Caco-2 (cell line): ENCODE results near the gene CC2D1B. TPM values are rescaled to one million over a fixed set of nuclear protein-coding genes. Genes with fewer than 3 reads are reported as not detected.
"Not testable (repeated sequence)": the region's sequence is repeated elsewhere in the genome, so short reads cannot be mapped to it uniquely, and the experiment has no call there.

Experiments
- BruUV-seq: library from RNA; stranded (reverse); fragments of 400-500 nt; replicated peaks from 2 replicates; lab custom pipeline; 2021; lab: Mats Ljungman, UMichigan
- CTCF ChIA-PET: fragments of 300-600 bp; sonication (Branson Sonifier 250); formaldehyde crosslinking; loops from one replicate; lab custom pipeline; 2022; ENCODE audit warnings: antibody characterized with exemption; lab: Charles Lee
- POLR2A ChIA-PET: fragments of 300-600 bp; sonication (Branson Sonifier 250); formaldehyde crosslinking; loops from one replicate; lab custom pipeline; 2022; ENCODE audit warnings: antibody characterized with exemption; lab: Charles Lee
- DNase-seq, 2 experiments: peaks; one replicate each; pipeline versions ENCODE4 v3.0.0 to v3.0.0-alpha.2; 2020 to 2022
- H3K27me3 ChIP-seq: replicated peaks from 2 replicates; pipeline ENCODE4 v1.6.0; 2011; ENCODE audit warnings: low read length; ENCODE audit not compliant: control insufficient read depth, insufficient read depth
- H3K36me3 ChIP-seq: 2 replicates; pipeline ENCODE4 v1.5.1; 2011; ENCODE audit warnings: low read length; ENCODE audit not compliant: control insufficient read depth, insufficient read depth
- H3K4me1 ChIP-seq: fragments of 250-450 bp; sonication (Bioruptor Pico); 2 replicates; pipeline ENCODE4 v1.5.1; 2020; ENCODE audit warnings: mild to moderate bottlenecking
- H3K4me3 ChIP-seq: 2 replicates; pipeline ENCODE4 v1.5.1; 2011; ENCODE audit warnings: low read depth, mild to moderate bottlenecking, control low read depth, low read length
- H3K9me3 ChIP-seq: fragments of 250-450 bp; sonication (Bioruptor Pico); 2 replicates; pipeline ENCODE4 v1.5.1; 2020; ENCODE audit warnings: mild to moderate bottlenecking, moderate library complexity
- H3K27ac Mint-ChIP-seq: one replicate; pipeline ENCODE4 v1.8.0; 2022; ENCODE audit warnings: mixed read lengths; ENCODE audit not compliant: unreplicated experiment
- H3K27me3 Mint-ChIP-seq: one replicate; pipeline ENCODE4 v1.8.0; 2022; ENCODE audit warnings: mixed read lengths; ENCODE audit not compliant: insufficient read depth, unreplicated experiment
- H3K36me3 Mint-ChIP-seq: one replicate; pipeline ENCODE4 v1.8.0; 2022; ENCODE audit warnings: mild to moderate bottlenecking, mixed read lengths; ENCODE audit not compliant: insufficient read depth, unreplicated experiment
- H3K4me1 Mint-ChIP-seq: one replicate; pipeline ENCODE4 v1.8.0; 2022; ENCODE audit warnings: low read depth, mixed read lengths; ENCODE audit not compliant: unreplicated experiment
- H3K4me3 Mint-ChIP-seq: one replicate; pipeline ENCODE4 v1.8.0; 2022; ENCODE audit warnings: mild to moderate bottlenecking, moderate library complexity, mixed read lengths; ENCODE audit not compliant: unreplicated experiment
- H3K9me3 Mint-ChIP-seq: one replicate; pipeline ENCODE4 v1.8.0; 2022; ENCODE audit warnings: mixed read lengths; ENCODE audit not compliant: unreplicated experiment
- CTCF ChIP-seq, 2 experiments: fragments of 200-600 bp in 1 of 2; IDR thresholded peaks; 1 replicate in 1 of 2; 2 replicates in 1 of 2; pipeline versions ENCODE4 v1.5.1 to v1.8.0; 2011 to 2022; ENCODE audit warnings: antibody characterized with exemption in 1 of 2, control low read depth in 1 of 2, inconsistent platforms in 1 of 2, low read depth in 1 of 2, low read length in 1 of 2, mild to moderate bottlenecking in 1 of 2, moderate library complexity in 1 of 2; ENCODE audit not compliant: insufficient read depth in 1 of 2, severe bottlenecking in 1 of 2, unreplicated experiment in 1 of 2
- intact Hi-C: fragments of 100-400 bp; cut with micrococcal nuclease; formaldehyde crosslinking; loops from one replicate; pipeline ENCODE4 v1.10.0; 2022; ENCODE audit not compliant: unreplicated experiment
- total RNA-seq: library from RNA; stranded (reverse); gene quantifications from 2 replicates; pipeline ENCODE4 v1.2.3, GENCODE V29; 2022

The CC2D1B gene
- total RNA-seq, 1 experiment from 2014 or later = 31.1 TPM

DNA sequence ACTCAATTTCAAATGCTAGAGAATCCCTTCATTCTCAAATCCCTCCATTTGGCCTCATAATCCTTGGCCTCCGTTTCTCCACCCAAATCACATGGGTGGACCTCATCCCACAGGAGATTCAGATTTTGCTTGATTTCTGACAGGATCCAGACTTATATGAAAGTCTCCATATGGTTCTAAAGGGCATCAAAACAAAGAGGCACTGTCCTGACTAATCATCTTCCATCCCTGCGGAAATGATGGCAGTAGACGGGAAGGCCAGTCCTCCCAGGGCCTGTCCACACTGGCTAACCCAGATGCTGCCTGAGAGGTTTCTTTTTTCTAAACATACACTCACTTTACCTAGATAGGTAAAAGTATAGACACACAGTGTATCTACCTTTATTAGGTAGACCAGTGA is 19.4 kb upstream of the CC2D1B start:
- intact Hi-C loops = no loop called here
- no peaks in the 10 kb centered on the region; the same call in 1 of the 2 replicates for H3K36me3 ChIP-seq
- ChIA-PET CTCF (no interaction called here), POLR2A (no interaction called here)
- no peaks in the 10 kb centered on the region for H3K9me3 ChIP-seq
- no peaks in the 10 kb centered on the region for H3K27me3 ChIP-seq
- Mint-ChIP-seq H3K36me3 (peaks cover 45% of the 10 kb centered on the region), H3K27ac (no peak overlapping the region), H3K4me3 (no peak overlapping the region), H3K27me3 (no peaks in the 10 kb centered on the region), H3K4me1 (no peaks in the 10 kb centered on the region), H3K9me3 (no peaks in the 10 kb centered on the region)
- TF ChIP-seq CTCF (IDR thresholded peaks at IDR 0.05; ENCODE audit: insufficient read depth in 1 of 2, low read depth in 1 of 2, low read length in 1 of 2, severe bottlenecking in 1 of 2, unreplicated experiment in 1 of 2) = no peak
- DNase-seq = no peak
- H3K4me1 ChIP-seq = no peaks in the 10 kb centered on the region
- no peak overlapping the region for H3K4me3 ChIP-seq
- BruUV-seq = no TSS peak

DNA sequence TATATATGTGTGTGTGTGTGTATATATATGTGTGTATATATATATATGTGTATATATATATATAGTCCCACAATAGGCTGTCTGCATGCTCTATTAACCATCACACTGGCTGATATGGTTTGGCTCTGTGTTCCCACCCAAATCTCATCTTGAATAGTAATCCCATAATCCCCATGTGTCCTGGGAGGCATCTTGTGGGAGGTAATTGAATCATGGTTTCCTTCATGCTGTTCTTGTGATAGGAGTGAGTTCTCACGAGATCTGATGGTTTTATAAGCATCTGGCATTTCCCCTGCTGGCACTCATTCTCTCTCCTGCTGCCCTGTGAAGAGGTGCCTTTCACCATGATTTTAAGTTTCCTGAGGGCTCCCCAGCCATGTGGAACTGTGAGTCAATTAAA is 3.8 kb upstream of the CC2D1B start:
- H3K4me3 Mint-ChIP-seq, H3K27me3 Mint-ChIP-seq: not testable (repeated sequence)

DNA sequence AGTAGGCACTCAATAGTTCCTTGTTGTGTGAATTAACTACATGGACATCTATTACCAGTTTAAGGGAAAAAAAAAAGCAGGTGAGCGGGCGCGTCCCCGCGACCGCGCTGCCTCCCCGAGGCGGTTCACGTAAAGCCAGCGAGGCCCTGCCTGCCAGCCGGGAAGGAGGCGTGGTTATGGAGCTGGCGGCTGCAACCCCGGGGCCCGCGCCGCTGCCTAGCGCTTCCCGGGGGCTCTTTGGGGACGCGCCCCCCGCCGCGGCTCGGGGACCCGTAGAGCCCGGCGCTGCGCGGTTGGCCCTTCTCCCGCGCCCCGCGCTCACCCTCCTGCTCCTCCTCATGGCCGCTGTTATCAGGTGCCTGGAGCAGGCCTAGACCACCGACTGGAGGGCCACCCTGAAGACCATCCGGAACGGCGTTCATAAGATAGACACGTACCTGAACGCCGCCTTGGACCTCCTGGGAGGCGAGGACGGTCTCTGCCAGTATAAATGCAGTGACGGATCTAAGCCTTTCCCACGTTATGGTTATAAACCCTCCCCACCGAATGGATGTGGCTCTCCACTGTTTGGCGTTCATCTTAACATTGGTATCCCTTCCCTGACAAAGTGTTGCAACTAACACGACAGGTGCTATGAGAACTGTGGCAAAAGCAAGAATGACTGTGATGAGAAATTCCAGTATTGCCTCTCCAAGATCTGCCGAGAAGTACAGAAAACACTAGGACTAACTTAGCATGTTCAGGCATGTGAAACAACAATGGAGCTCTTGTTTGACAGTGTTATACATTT is 2.6 kb upstream of the CC2D1B start:
- CTCF ChIA-PET = interaction anchor here (0.7 to 1.4 kb wide), 2 partner anchors 35 to 343 kb away, joined by 3 to 4 read pairs; partner anchors contain the start of genes ORC1 and PRPF38A
- POLR2A ChIA-PET = interaction anchor here (0.6 kb wide), 1 partner anchor 313 kb away, joined by 5 read pairs; no protein-coding TSS in a partner anchor

More for the DNA sequence above, 3.8 kb upstream of the CC2D1B start:
- H3K36me3 Mint-ChIP-seq = peaks cover 31% of the 10 kb centered on the region
- H3K4me1 ChIP-seq, H3K4me1 Mint-ChIP-seq, H3K27ac Mint-ChIP-seq, H3K9me3 ChIP-seq, POLR2A ChIA-PET, intact Hi-C loops, DNase-seq, H3K27me3 ChIP-seq, CTCF ChIA-PET, H3K36me3 ChIP-seq, H3K4me3 ChIP-seq, BruUV-seq, H3K9me3 Mint-ChIP-seq: not testable (repeated sequence)

More for the DNA sequence above, 2.6 kb upstream of the CC2D1B start:
- H3K4me1 ChIP-seq = peaks cover 6% of the 10 kb centered on the region; the same call in 1 of the 2 replicates
- Mint-ChIP-seq H3K4me1 (peaks cover 9% of the 10 kb centered on the region), H3K27ac (no peak overlapping the region), H3K9me3 (no peaks in the 10 kb centered on the region), H3K27me3 (no peaks in the 10 kb centered on the region), H3K36me3 (peaks cover 27% of the 10 kb centered on the region), H3K4me3 (peak overlapping the region; percentile 75)
- H3K4me3 ChIP-seq = peak overlapping the region; percentile 44
- peak in 1 of 2 experiments; percentile 32 for TF ChIP-seq CTCF (IDR thresholded peaks at IDR 0.05; ENCODE audit: insufficient read depth in 1 of 2, low read depth in 1 of 2, low read length in 1 of 2, severe bottlenecking in 1 of 2, unreplicated experiment in 1 of 2)
- no TSS peak for BruUV-seq
- no peaks in the 10 kb centered on the region for H3K36me3 ChIP-seq
- H3K27me3 ChIP-seq = no peaks in the 10 kb centered on the region
- DNase-seq = peak; percentile 70 to 81
- intact Hi-C loops = loop anchor here (1.0 kb wide), 1 partner anchor 241 kb away; no protein-coding TSS in a partner anchor
- no peaks in the 10 kb centered on the region for H3K9me3 ChIP-seq
